Lower leg skin (tissue), 3 donors: ENCODE data around the gene GABRG3.

Experiments used
- POLR2A ChIP-seq, 2 donors: fragments of 450-650 bp; IDR thresholded peaks; one replicate each; pipeline ENCODE4 v1.6.1; 2016 to 2017; ENCODE audit warnings: antibody characterized with exemption in 2 of 2, mild to moderate bottlenecking in 1 of 2, moderate library complexity in 1 of 2
- TF ChIP-seq, protein P1 (sequence below), 3 donors: fragments of 450-650 bp; IDR thresholded peaks; one replicate each; pipeline ENCODE4 v1.5.1; 2016; ENCODE audit warnings: antibody characterized with exemption in 3 of 3, mild to moderate bottlenecking in 3 of 3, moderate library complexity in 2 of 3

DNA sequence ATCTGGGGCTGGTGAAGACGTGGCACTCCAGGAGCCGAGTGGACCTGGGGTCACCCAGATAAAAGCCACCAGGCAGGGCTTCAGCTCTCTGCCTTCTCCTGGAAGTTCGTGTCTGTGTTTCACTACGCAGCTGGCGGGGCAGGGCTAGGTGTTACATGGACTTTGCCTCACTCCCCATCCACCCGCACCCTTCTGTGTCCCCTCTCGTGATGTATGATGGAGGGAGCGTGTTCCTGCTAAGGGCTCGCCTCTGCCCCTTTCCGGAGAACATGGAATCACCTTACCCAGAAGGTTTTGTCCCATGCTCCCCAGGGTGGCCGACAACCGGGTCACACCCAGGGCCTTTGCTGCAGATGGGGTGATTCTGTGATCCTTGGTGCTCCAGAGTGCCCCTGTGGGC lies 96.2 kb downstream of the GABRG3 start:
- TF ChIP-seq, protein P1, sequence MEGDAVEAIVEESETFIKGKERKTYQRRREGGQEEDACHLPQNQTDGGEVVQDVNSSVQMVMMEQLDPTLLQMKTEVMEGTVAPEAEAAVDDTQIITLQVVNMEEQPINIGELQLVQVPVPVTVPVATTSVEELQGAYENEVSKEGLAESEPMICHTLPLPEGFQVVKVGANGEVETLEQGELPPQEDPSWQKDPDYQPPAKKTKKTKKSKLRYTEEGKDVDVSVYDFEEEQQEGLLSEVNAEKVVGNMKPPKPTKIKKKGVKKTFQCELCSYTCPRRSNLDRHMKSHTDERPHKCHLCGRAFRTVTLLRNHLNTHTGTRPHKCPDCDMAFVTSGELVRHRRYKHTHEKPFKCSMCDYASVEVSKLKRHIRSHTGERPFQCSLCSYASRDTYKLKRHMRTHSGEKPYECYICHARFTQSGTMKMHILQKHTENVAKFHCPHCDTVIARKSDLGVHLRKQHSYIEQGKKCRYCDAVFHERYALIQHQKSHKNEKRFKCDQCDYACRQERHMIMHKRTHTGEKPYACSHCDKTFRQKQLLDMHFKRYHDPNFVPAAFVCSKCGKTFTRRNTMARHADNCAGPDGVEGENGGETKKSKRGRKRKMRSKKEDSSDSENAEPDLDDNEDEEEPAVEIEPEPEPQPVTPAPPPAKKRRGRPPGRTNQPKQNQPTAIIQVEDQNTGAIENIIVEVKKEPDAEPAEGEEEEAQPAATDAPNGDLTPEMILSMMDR (IDR thresholded peaks at IDR 0.05), result no peak
- no peak for TF ChIP-seq POLR2A (IDR thresholded peaks at IDR 0.05)
